Endothelial cell (in vitro differentiated cells): ENCODE measurements around the gene SMC6. TPM values are rescaled to one million over a fixed set of nuclear protein-coding genes. Genes with fewer than 3 reads are reported as not detected.

Experiments
- DNase-seq: peaks from one replicate; pipeline ENCODE4 v3.0.0; 2021; ENCODE audit warnings: low spot score
- H3K27ac Mint-ChIP-seq: one replicate; pipeline ENCODE4 v1.8.0; 2021; ENCODE audit warnings: mixed read lengths, inconsistent platforms; ENCODE audit not compliant: unreplicated experiment
- H3K27me3 Mint-ChIP-seq: one replicate; pipeline ENCODE4 v1.8.0; 2021; ENCODE audit warnings: mild to moderate bottlenecking, moderate library complexity, mixed read lengths, inconsistent platforms; ENCODE audit not compliant: unreplicated experiment
- H3K36me3 Mint-ChIP-seq: one replicate; pipeline ENCODE4 v1.8.0; 2021; ENCODE audit warnings: mild to moderate bottlenecking, low read depth, mixed read lengths, inconsistent platforms; ENCODE audit not compliant: unreplicated experiment
- H3K4me1 Mint-ChIP-seq: one replicate; pipeline ENCODE4 v1.8.0; 2021; ENCODE audit warnings: mild to moderate bottlenecking, mixed read lengths, inconsistent platforms; ENCODE audit not compliant: unreplicated experiment
- H3K4me3 Mint-ChIP-seq: one replicate; pipeline ENCODE4 v1.8.0; 2021; ENCODE audit warnings: mild to moderate bottlenecking, mixed read lengths, inconsistent platforms; ENCODE audit not compliant: unreplicated experiment
- H3K9me3 Mint-ChIP-seq: one replicate; pipeline ENCODE4 v1.8.0; 2021; ENCODE audit warnings: mixed read lengths, inconsistent platforms; ENCODE audit not compliant: unreplicated experiment
- CTCF ChIP-seq: fragments of 200-600 bp; sonication (generic); IDR thresholded peaks from one replicate; pipeline ENCODE4 v1.5.0; 2021; ENCODE audit warnings: antibody characterized with exemption; ENCODE audit not compliant: unreplicated experiment
- total RNA-seq: library from RNA; stranded (reverse); fragmentation: NEBNext Ultra II Directional; extraction: Animal tissue kit (Norgen Biotek cat#: 25700); gene quantifications from one replicate; pipeline ENCODE4 v1.2.1, GENCODE V29; 2021; ENCODE audit not compliant: unreplicated experiment

Gene SMC6
- total RNA-seq, 1 donor from 2014 or later: 28.8 TPM

DNA sequence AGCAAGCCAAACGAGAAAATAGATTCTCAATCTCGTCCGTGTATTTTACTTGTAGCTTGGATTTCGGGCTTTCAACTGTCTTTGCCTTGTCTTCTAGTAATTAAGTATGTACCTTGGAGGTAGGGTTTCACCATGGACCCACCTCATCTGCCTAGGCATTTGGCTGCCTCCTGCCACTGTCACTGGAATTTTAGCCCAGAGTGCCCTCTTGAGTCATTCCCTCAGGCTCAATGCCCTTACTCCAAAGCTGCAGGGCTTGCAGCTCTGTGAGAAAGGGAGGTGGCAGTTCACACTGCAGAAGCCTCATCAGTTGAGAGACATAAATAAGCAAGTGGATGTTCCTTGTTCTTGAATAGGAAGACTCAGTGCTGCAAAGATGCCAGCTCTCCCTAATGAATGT lies 123.5 kb downstream of the SMC6 start:
- Mint-ChIP-seq H3K9me3 (no peaks in the 10 kb centered on the region), H3K36me3 (peaks cover 14% of the 10 kb centered on the region), H3K27ac (no peak overlapping the region), H3K4me1 (peaks cover 5% of the 10 kb centered on the region), H3K27me3 (peaks cover 6% of the 10 kb centered on the region), H3K4me3 (no peak overlapping the region)
- TF ChIP-seq CTCF: no peak
- DNase-seq: no peak

DNA sequence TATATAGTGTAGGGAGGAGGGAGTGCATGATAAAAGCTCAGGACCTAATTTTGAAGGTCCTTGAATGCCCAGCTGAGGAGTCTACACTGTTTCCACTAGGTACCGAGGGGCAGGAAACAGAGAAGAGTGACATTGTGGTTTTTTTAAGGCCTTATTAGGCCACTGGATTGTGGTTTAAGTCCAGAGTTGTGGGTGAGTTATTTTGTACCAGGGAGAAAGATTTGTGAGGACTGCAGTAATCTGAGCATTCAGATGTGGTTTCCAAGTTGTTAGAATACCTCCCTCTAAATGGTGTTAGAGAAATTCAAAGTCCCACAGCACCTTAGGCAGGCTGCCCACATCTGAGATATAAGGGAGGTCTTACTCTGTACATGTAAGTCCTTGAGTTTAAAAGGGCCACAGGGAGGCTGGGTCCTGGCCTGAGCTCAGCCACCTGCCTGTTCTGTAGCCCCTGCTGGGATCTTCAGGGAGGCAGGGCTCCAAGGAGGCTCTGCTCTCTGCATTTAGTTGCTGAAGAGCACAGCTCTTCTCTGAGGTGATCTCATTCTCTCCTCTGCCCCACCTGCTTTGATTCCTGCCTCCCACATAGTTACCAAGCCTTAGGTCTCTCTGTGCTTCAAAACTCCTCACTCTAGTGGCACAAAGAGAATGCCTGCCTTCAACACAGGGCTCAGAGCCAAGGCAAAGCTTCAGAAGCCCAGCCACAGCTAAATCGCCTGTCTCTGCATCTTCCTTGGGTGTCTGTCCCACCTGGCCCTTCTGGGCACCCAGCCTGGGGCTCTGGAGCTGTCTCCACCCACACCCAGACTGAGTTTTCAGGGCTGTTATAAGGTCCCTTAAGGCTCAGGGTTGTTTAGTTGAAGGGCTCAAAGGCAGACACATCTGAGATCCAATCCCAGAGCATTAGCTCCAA lies 125.0 kb downstream of the SMC6 start:
- Mint-ChIP-seq H3K4me1 (peaks cover 3% of the 10 kb centered on the region), H3K27me3 (peaks cover 6% of the 10 kb centered on the region), H3K9me3 (no peaks in the 10 kb centered on the region), H3K36me3 (peaks cover 20% of the 10 kb centered on the region), H3K27ac (no peak overlapping the region), H3K4me3 (no peak overlapping the region)
- no peak for DNase-seq
- TF ChIP-seq CTCF: no peak

DNA sequence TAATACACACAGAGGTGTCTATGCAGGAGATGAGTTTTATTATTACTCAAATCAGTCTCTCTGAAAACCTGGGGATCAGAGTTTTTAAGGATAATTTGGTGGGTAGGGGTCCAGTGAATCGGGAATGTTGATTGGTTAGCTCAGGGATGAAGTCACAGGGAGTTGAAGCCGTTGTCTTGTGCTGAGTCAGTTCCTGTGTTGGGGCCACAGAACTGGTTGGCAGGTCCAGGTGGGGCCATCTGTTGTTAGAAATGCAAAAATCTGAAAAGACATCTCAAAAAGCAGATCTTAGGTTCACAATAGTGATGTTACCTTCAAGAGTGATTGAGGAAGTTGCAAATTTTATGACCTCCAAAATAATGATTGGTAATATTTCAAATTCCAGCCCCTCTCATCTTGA lies 126.2 kb downstream of the SMC6 start:
- no peak for DNase-seq
- Mint-ChIP-seq H3K27ac (no peak overlapping the region), H3K4me1 (peaks cover 3% of the 10 kb centered on the region), H3K27me3 (peaks cover 6% of the 10 kb centered on the region), H3K9me3 (no peaks in the 10 kb centered on the region), H3K4me3 (no peak overlapping the region), H3K36me3 (peaks cover 20% of the 10 kb centered on the region)
- no peak for TF ChIP-seq CTCF

DNA sequence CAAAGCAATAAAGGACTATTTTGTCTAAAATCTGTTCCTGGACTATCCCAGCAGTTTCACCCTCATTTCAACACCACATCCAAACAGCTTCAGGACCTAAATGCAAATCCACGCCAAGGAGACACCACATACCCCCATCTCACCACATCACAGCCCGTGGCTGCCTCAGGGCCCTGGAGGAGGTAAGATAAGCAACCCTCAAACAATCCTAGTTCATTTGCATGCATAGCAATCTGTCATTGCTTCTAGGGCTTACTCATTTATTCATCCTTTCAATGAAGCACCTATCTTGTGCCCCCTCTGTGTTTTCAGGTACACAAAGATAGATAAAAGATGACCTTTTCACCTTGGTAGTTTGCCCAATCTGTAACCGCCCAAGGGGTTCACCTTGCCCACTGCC lies 126.6 kb downstream of the SMC6 start:
- Mint-ChIP-seq H3K4me3 (no peak overlapping the region), H3K36me3 (peaks cover 20% of the 10 kb centered on the region), H3K4me1 (peaks cover 4% of the 10 kb centered on the region), H3K27ac (no peak overlapping the region), H3K9me3 (no peaks in the 10 kb centered on the region), H3K27me3 (peaks cover 6% of the 10 kb centered on the region)
- DNase-seq: no peak
- TF ChIP-seq CTCF: no peak

- Mint-ChIP-seq H3K4me3 (no peak overlapping the region), H3K27me3 (peaks cover 6% of the 10 kb centered on the region), H3K9me3 (no peaks in the 10 kb centered on the region), H3K27ac (no peak overlapping the region), H3K4me1 (peaks cover 4% of the 10 kb centered on the region), H3K36me3 (peaks cover 20% of the 10 kb centered on the region)
- no peak for DNase-seq
- TF ChIP-seq CTCF: no peak
Measured at GRCh38 chr2:17625446-17625845, 128.2 kb downstream of the SMC6 start.
